ENCODE data around the gene BTC. TPM values are rescaled to one million over a fixed set of nuclear protein-coding genes. Genes with fewer than 3 reads are reported as not detected.
"Not testable (repeated sequence)": the region's sequence is repeated elsewhere in the genome, so short reads cannot be mapped to it uniquely, and the experiment has no call there.

The BTC gene
- total RNA-seq, 1 experiment from 2014 or later, result 12.8 TPM

DNA sequence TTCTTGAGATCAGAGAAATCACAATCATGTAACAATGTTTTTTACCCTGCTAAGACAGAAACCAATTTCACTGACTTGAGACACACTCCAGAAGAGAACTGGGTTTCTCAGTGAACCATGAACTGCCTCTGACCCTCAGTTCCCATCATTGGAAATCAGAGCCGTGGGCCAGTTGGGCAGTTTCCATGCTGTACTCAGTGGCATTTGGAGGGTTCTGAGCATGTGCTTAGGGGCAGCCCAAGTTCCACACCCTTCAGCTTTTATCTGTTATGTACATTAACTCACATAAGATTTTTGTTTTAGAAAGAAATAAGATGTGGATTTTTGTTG lies 77.9 kb downstream of the BTC start:
- CTCF ChIA-PET, result no interaction called here
- no TSS peak for BruUV-seq (replicated peaks)
- intact Hi-C loops (cut with micrococcal nuclease), result no loop called here

DNA sequence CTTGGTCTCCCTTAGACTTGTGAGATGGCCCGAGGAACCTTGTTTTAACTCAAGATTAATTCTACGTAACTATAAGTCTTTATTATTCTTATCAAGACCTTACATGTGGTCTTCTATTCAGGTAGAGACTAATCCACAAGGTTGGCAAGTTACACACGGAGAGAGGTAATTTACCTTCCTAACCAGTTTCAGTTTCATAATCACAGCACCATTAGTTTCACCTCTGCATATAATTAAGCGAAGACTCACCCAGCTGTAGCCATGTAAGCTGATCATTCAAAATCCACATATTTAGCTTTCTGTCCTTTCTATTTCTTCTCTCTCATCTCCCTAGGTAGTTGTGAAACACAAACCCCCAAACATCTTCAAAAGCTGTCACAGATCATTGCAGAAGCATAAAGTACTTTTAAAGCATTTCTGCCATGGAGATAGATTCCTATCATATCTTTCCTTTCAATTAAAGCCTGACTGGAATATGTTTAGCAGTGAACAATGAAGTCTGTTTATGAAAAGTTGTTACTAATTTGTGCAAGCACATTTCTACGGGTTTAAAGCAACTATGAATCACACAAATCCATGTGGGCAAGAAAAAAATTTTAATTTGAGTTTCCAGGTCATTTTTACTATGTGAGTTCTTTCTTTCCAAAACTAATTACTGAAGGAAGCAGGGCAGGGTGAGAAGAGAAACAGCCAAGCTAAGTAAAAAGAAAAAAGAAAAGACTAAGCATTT lies 78.5 kb downstream of the BTC start:
- Histone ChIP-seq H3K27ac (ENCODE audit: low read length) (no peak overlapping the region), H3K9me2 (replicated peaks; ENCODE audit: low read length) (no peaks in the 10 kb centered on the region), H3K4me3 (ENCODE audit: low read length) (no peak overlapping the region), H3K4me1 (ENCODE audit: insufficient read depth, low read length) (no peaks in the 10 kb centered on the region), H3K36me3 (ENCODE audit: low read depth, low read length) (no peaks in the 10 kb centered on the region), H4K20me1 (ENCODE audit: low read length) (no peaks in the 10 kb centered on the region), H3F3A (ENCODE audit: low read length, unreplicated experiment) (no peaks in the 10 kb centered on the region), H3K79me2 (ENCODE audit: low read length) (no peaks in the 10 kb centered on the region), H2AFZ (ENCODE audit: low read length) (no peak overlapping the region), H3K9ac (ENCODE audit: low read length) (no peak overlapping the region), H3K27me3 (ENCODE audit: low read length) (no peaks in the 10 kb centered on the region), H3K9me3 (ENCODE audit: low read length) (no peaks in the 10 kb centered on the region), H3K4me2 (ENCODE audit: low read length) (no peak overlapping the region)
- no TSS peak for BruUV-seq (replicated peaks)
- TF ChIP-seq EZH2phosphoT487 (IDR thresholded peaks at IDR 0.05; ENCODE audit: borderline replicate concordance, low read length), result no peak
- TF ChIP-seq EZH2 (IDR thresholded peaks at IDR 0.05; ENCODE audit: low read length, unreplicated experiment), result no peak
- TF ChIP-seq, protein P1, sequence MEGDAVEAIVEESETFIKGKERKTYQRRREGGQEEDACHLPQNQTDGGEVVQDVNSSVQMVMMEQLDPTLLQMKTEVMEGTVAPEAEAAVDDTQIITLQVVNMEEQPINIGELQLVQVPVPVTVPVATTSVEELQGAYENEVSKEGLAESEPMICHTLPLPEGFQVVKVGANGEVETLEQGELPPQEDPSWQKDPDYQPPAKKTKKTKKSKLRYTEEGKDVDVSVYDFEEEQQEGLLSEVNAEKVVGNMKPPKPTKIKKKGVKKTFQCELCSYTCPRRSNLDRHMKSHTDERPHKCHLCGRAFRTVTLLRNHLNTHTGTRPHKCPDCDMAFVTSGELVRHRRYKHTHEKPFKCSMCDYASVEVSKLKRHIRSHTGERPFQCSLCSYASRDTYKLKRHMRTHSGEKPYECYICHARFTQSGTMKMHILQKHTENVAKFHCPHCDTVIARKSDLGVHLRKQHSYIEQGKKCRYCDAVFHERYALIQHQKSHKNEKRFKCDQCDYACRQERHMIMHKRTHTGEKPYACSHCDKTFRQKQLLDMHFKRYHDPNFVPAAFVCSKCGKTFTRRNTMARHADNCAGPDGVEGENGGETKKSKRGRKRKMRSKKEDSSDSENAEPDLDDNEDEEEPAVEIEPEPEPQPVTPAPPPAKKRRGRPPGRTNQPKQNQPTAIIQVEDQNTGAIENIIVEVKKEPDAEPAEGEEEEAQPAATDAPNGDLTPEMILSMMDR (conservative IDR thresholded peaks at IDR 0.05; ENCODE audit: low read depth, low read length), result no peak
- intact Hi-C loops (cut with micrococcal nuclease), result no loop called here
- CTCF ChIA-PET, result no interaction called here
- POLR2A ChIA-PET (ENCODE audit: unreplicated experiment), result no interaction called here
- ATAC-seq, result no peak
- DNase-seq, result no peak

More for the DNA sequence above, 77.9 kb downstream of the BTC start:
- DNase-seq, result no peak
- H3K9me2 ChIP-seq (replicated peaks; ENCODE audit: low read length), result no peaks in the 10 kb centered on the region
- H3K9me3 ChIP-seq (ENCODE audit: low read length), result no peaks in the 10 kb centered on the region
- H3K4me2 ChIP-seq (ENCODE audit: low read length), result no peak overlapping the region
- no peaks in the 10 kb centered on the region for H3K79me2 ChIP-seq (ENCODE audit: low read length)
- no peak overlapping the region for H3K27ac ChIP-seq (ENCODE audit: low read length)
- no peak overlapping the region for H2AFZ ChIP-seq (ENCODE audit: low read length)
- no peak for TF ChIP-seq EZH2 (IDR thresholded peaks at IDR 0.05; ENCODE audit: low read length, unreplicated experiment)
- H3F3A ChIP-seq (ENCODE audit: low read length, unreplicated experiment), result no peaks in the 10 kb centered on the region
- no peaks in the 10 kb centered on the region for H3K4me1 ChIP-seq (ENCODE audit: insufficient read depth, low read length)
- ATAC-seq, result no peak
- H3K4me3 ChIP-seq (ENCODE audit: low read length), result no peak overlapping the region
- POLR2A ChIA-PET (ENCODE audit: unreplicated experiment), result no interaction called here
- no peaks in the 10 kb centered on the region for H4K20me1 ChIP-seq (ENCODE audit: low read length)
- no peaks in the 10 kb centered on the region for H3K36me3 ChIP-seq (ENCODE audit: low read depth, low read length)
- no peaks in the 10 kb centered on the region for H3K27me3 ChIP-seq (ENCODE audit: low read length)
- no peak overlapping the region for H3K9ac ChIP-seq (ENCODE audit: low read length)

DNA sequence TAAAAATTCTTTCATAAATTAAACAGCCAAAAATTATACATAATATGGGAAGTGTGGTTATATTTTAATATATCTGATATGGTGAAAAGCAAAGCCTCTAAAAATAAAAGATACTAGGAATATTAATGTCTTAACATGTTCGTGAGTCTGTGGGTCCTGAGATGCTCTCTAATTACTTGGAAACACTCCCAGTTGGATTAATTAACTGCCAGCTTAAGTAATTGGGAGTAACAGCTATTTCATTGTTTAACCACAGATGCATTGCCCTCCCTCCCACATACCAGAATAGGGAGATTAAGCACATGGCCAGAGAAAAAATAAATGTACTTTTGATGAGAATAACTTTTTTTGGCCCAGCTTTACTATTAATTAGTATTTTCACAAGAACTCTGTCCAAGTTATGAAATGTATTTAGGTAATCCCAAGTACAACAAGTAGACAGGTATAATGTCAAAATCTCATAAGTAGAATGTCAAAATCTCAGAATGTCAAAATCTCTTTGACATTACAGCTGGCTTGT lies 79.7 kb downstream of the BTC start:
- H3K9ac ChIP-seq (ENCODE audit: low read length), result no peak overlapping the region
- ATAC-seq (no peak), DNase-seq (no peak)
- TF ChIP-seq, protein P1 (conservative IDR thresholded peaks at IDR 0.05; ENCODE audit: low read depth, low read length), result no peak
- TF ChIP-seq EZH2 (IDR thresholded peaks at IDR 0.05; ENCODE audit: low read length, unreplicated experiment), result no peak
- no peak for TF ChIP-seq EZH2phosphoT487 (IDR thresholded peaks at IDR 0.05; ENCODE audit: borderline replicate concordance, low read length)
- no peak overlapping the region for H2AFZ ChIP-seq (ENCODE audit: low read length)
- BruUV-seq (replicated peaks), result no TSS peak
- H3K9me2 ChIP-seq (replicated peaks; ENCODE audit: low read length), result no peaks in the 10 kb centered on the region
- H3K4me1 ChIP-seq (ENCODE audit: insufficient read depth, low read length), result no peaks in the 10 kb centered on the region
- H3K4me2 ChIP-seq (ENCODE audit: low read length), result no peak overlapping the region
- intact Hi-C loops (cut with micrococcal nuclease), result no loop called here
- ChIA-PET CTCF (no interaction called here), POLR2A (ENCODE audit: unreplicated experiment) (no interaction called here)
- H3K36me3 ChIP-seq (ENCODE audit: low read depth, low read length), result no peaks in the 10 kb centered on the region
- no peaks in the 10 kb centered on the region for H4K20me1 ChIP-seq (ENCODE audit: low read length)
- H3K9me3 ChIP-seq (ENCODE audit: low read length), result no peaks in the 10 kb centered on the region
- H3K27ac ChIP-seq (ENCODE audit: low read length), result no peak overlapping the region
- H3K4me3 ChIP-seq (ENCODE audit: low read length), result no peak overlapping the region
- no peaks in the 10 kb centered on the region for H3K79me2 ChIP-seq (ENCODE audit: low read length)
- no peaks in the 10 kb centered on the region for H3F3A ChIP-seq (ENCODE audit: low read length, unreplicated experiment)
- H3K27me3 ChIP-seq (ENCODE audit: low read length), result no peaks in the 10 kb centered on the region

DNA sequence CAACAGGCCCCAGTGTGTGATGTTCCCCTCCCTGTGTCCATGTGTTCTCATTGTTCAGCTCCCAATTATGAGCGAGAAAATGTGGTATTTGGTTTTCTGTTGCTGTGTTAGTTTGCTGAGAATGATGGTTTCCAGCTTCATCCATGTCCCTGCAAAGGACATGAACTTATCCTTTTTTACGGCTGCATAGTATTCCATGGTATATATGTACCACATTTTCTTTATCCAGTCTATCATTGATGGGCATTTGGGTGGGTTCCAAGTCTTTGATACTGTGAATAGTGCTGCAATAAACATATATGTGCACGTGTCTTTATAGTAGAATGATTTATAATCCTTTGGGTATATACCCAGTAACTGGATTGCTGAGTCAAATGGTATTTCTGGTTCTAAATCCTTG lies 86.2 kb downstream of the BTC start:
- H3K4me2 ChIP-seq (ENCODE audit: low read length); H3K79me2 ChIP-seq (ENCODE audit: low read length); CTCF ChIA-PET; H3K36me3 ChIP-seq (ENCODE audit: low read depth, low read length); H3K27ac ChIP-seq (ENCODE audit: low read length); intact Hi-C loops (cut with micrococcal nuclease); DNase-seq; BruUV-seq (replicated peaks); H3K4me1 ChIP-seq (ENCODE audit: insufficient read depth, low read length); H2AFZ ChIP-seq (ENCODE audit: low read length); H3K9me2 ChIP-seq (replicated peaks; ENCODE audit: low read length); H3K9me3 ChIP-seq (ENCODE audit: low read length); ATAC-seq; H3K27me3 ChIP-seq (ENCODE audit: low read length); H3K9ac ChIP-seq (ENCODE audit: low read length); H4K20me1 ChIP-seq (ENCODE audit: low read length); POLR2A ChIA-PET (ENCODE audit: unreplicated experiment); H3F3A ChIP-seq (ENCODE audit: low read length, unreplicated experiment); H3K4me3 ChIP-seq (ENCODE audit: low read length): not testable (repeated sequence)

Data from PC-3 (cell line).